Heart right ventricle (tissue), 16 donors: ENCODE data around the gene SUN5. TPM values are rescaled to one million over a fixed set of nuclear protein-coding genes. Genes with fewer than 3 reads are reported as not detected.
"Not testable (repeated sequence)": the region's sequence is repeated elsewhere in the genome, so short reads cannot be mapped to it uniquely, and the experiment has no call there.

Experiments
- ATAC-seq, 8 donors: fragments of 200-7000 bp; cut with Tn5 transposase; one replicate each; pipeline ENCODE4 v1.9.1; 2020; ENCODE audit warnings: mild to moderate bottlenecking in 8 of 8, moderate library complexity in 8 of 8, moderate number of reproducible peaks in 1 of 8
- DNase-seq, 2 donors: peaks; one replicate each; pipeline ENCODE4 v3.0.0-alpha.2; 2020
- H3K27ac ChIP-seq, 10 donors: fragments of 200-600 bp; sonication (generic) in 2 of 10; one replicate each; pipeline versions ENCODE4 v1.5.0 to v1.8.0; 2020 to 2022; ENCODE audit warnings: mild to moderate bottlenecking in 3 of 10
- H3K27me3 ChIP-seq, 7 donors: fragments of 200-600 bp; one replicate each; pipeline ENCODE4 v1.8.0; 2021 to 2022; ENCODE audit warnings: mild to moderate bottlenecking in 2 of 7
- H3K36me3 ChIP-seq, 9 donors: fragments of 200-600 bp; sonication (generic) in 1 of 9; one replicate each; pipeline versions ENCODE4 v1.5.0 to v1.8.0; 2020 to 2022; ENCODE audit warnings: mild to moderate bottlenecking in 2 of 9
- H3K4me1 ChIP-seq, 9 donors: fragments of 200-600 bp; sonication (generic) in 1 of 9; one replicate each; pipeline versions ENCODE4 v1.5.0 to v1.8.0; 2020 to 2022; ENCODE audit warnings: mild to moderate bottlenecking in 4 of 9
- H3K4me3 ChIP-seq, 10 donors: fragments of 200-600 bp; sonication (generic) in 2 of 10; one replicate each; pipeline versions ENCODE4 v1.5.0 to v1.8.0; 2020 to 2022; ENCODE audit warnings: mild to moderate bottlenecking in 7 of 10, moderate library complexity in 2 of 10
- H3K9me3 ChIP-seq, 11 donors: fragments of 200-600 bp in 10 of 11; sonication (generic) in 2 of 11; one replicate each; pipeline versions ENCODE4 v1.5.0 to v1.8.0; 2013 to 2022; ENCODE audit warnings: mild to moderate bottlenecking in 2 of 11, control low read depth in 1 of 11, moderate library complexity in 1 of 11
- WGBS, 2 donors: extraction: QIAGEN DNeasy Blood & Tissue Kit; methylation state at CpG; one replicate each; pipeline ENCODE4 v1.1.7; 2013; ENCODE audit warnings: inconsistent platforms in 1 of 2; 5-methylcytosine and 5-hydroxymethylcytosine counted together
- intact Hi-C, 10 donors: fragments of 100-400 bp; cut with DNase I; formaldehyde crosslinking; loops; one replicate each; pipeline versions ENCODE4 v1.11.1 to v1.14.2; 2022
- polyA plus RNA-seq, 2 donors: library from polyadenylated mRNA; stranded (reverse); fragments of 200-250 nt; gene quantifications; one replicate each; pipeline ENCODE4 v1.2.3, GENCODE V29; 2013
- total RNA-seq, 10 donors: library from RNA; stranded (reverse); fragmentation: NEBNext Ultra II Directional in 3 of 10; extraction: Animal tissue kit (Norgen Biotek cat#: 25700) in 3 of 10; gene quantifications; one replicate each; pipeline versions ENCODE4 v1.2.1 to v1.2.4, GENCODE V29; 2021 to 2023
- TF ChIP-seq, protein P1 (sequence below), 9 donors: fragments of 200-600 bp; sonication (generic) in 2 of 9; IDR thresholded peaks; one replicate each; pipeline versions ENCODE4 v1.5.0 to v1.8.0; 2021 to 2022; ENCODE audit warnings: antibody characterized with exemption in 9 of 9, mild to moderate bottlenecking in 5 of 9, moderate library complexity in 1 of 9
- donor health status: Arrhythmogenic right ventricular cardiomyopathy.
- donor health status: ischemic (EF 13 %, LVEDD 7.1; RV severe dilation, severe dysfunction).
- donor health status: healthy with polysubstance abuse.
- donor health status: DM: no; HTN: yes; CAD: no.
- donor health status: DM: no; HTN: no; CAD: no.
- donor health status: ischemic (EF 25% LVEDD 6.9; RV normal size, moderate dysfunction).
- donor health status: ischemic (EF 25% LVEDD 5.7; RV mildly dilated, moderate dysfunction).
- donor health status: healthy.
- donor health status: DM: yes; HTN: yes; CAD: no.
- donor health status: Ischemic cardiomyopathy.
- donor health status: ischemic (EF 35%, LVEDD 5.7; RV mildly dilated, moderate dysfunction).
- donor health status: nonischemic (EF 11% LVEDD 7.7; RV severe dilation, severe dysfunction).
- donor health status: DM: yes; HTN: yes; CAD: no.
- donor health status: PGD.
- donor health status: ischemic (EF 29% LVEDD 5.4; RV normal size, mild dysfunction).
- donor health status: nonischemic (EF 23%, LVEDD 6.1; RV moderate dilation, normal function).

The SUN5 gene
- total and polyA plus RNA-seq, 12 donors = not detected

DNA sequence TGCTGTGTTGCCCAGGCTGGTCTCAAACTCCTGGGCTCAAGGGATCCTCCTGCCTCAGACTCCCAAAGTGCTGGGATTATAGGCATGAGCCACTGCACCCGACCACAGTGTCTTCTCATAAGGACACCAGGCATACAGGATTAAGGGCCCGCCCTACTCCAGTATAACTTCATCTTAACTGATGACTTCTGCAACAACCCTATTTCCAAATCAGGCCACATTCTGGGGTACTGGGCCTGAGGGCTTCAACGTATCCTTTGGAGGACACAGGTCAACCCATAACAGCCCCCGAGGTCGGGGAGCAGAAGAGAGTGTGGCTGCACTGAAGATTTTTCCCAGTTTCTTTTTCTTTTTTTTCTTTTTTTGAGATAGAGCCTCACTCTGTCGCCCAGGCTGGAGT, 39.7 kb downstream of the SUN5 start:
- no peak for ATAC-seq
- no peak for DNase-seq
- intact Hi-C loops = no loop called here
- TF ChIP-seq, protein P1, sequence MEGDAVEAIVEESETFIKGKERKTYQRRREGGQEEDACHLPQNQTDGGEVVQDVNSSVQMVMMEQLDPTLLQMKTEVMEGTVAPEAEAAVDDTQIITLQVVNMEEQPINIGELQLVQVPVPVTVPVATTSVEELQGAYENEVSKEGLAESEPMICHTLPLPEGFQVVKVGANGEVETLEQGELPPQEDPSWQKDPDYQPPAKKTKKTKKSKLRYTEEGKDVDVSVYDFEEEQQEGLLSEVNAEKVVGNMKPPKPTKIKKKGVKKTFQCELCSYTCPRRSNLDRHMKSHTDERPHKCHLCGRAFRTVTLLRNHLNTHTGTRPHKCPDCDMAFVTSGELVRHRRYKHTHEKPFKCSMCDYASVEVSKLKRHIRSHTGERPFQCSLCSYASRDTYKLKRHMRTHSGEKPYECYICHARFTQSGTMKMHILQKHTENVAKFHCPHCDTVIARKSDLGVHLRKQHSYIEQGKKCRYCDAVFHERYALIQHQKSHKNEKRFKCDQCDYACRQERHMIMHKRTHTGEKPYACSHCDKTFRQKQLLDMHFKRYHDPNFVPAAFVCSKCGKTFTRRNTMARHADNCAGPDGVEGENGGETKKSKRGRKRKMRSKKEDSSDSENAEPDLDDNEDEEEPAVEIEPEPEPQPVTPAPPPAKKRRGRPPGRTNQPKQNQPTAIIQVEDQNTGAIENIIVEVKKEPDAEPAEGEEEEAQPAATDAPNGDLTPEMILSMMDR (IDR thresholded peaks at IDR 0.05) = no peak
- peaks cover 0 to 12% (median 0%) of the 10 kb centered on the region in 7 donors for H3K27me3 ChIP-seq
- H3K27ac ChIP-seq = no peak overlapping the region
- peaks cover 0 to 6% (median 0%) of the 10 kb centered on the region in 9 donors for H3K4me1 ChIP-seq
- H3K36me3 ChIP-seq = no peaks in the 10 kb centered on the region
- WGBS, 2 donors = 89 to 92% methylated on average over 6 of the region's 6 CpGs
- H3K9me3 ChIP-seq = no peaks in the 10 kb centered on the region
- no peak overlapping the region for H3K4me3 ChIP-seq

DNA sequence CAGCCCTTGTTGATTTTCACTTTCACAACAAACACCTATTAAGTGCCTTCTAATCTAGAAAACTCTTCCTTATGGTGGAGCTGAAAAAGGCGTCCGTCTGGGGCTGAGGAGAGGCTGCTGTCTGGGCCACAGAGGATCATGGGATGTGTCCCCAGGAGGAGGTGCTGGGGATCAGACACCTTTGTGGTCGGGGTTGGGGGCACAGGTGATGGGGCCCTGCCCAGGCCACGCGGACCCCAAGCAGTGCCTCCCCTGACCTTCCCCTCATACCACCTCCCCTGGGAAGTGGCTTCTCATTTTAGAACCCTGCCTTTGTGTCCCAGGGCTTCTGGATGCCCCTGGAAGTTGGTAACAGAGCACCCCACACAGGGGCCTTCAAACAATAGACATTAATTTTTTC, 41.1 kb downstream of the SUN5 start:
- ATAC-seq (no peak), DNase-seq (no peak)
- H3K36me3 ChIP-seq = no peaks in the 10 kb centered on the region
- no peak overlapping the region for H3K4me3 ChIP-seq
- H3K27me3 ChIP-seq = peaks cover 0 to 12% (median 0%) of the 10 kb centered on the region in 7 donors
- intact Hi-C loops = no loop called here
- H3K27ac ChIP-seq = no peak overlapping the region
- H3K9me3 ChIP-seq = peaks cover 0 to under 1% (median 0%) of the 10 kb centered on the region in 11 donors
- H3K4me1 ChIP-seq = peaks cover 0 to 6% (median 0%) of the 10 kb centered on the region in 9 donors
- TF ChIP-seq, protein P1 (IDR thresholded peaks at IDR 0.05) = no peak
- 73 to 78% methylated on average over 5 of the region's 5 CpGs for WGBS, 2 donors

DNA sequence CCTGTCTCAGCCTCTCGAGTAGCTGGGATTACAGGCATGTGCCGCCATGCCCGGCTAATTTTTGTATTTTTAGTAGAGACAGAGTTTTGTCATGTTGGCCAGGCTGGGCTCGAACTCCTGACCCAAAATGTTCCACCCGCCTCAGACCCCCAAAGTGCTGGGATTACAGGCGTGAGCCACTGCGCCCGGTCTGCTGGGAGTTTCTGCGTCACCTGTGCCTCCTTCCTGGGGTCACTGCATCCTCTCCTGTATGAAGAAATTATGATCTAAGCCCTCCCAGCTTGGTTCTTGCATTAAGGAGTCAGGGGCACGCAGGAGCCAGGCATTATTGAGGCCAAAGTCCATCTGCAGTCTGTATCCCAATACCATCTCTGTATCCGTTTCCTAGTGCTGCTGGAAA, 41.6 kb downstream of the SUN5 start:
- H3K4me3 ChIP-seq, ATAC-seq, H3K36me3 ChIP-seq, H3K4me1 ChIP-seq, H3K9me3 ChIP-seq, H3K27ac ChIP-seq, DNase-seq, intact Hi-C loops: not testable (repeated sequence)
- H3K27me3 ChIP-seq = peaks cover 0 to 12% (median 0%) of the 10 kb centered on the region in 7 donors
- WGBS, 2 donors = 84 to 90% methylated on average over 11 of the region's 11 CpGs

DNA sequence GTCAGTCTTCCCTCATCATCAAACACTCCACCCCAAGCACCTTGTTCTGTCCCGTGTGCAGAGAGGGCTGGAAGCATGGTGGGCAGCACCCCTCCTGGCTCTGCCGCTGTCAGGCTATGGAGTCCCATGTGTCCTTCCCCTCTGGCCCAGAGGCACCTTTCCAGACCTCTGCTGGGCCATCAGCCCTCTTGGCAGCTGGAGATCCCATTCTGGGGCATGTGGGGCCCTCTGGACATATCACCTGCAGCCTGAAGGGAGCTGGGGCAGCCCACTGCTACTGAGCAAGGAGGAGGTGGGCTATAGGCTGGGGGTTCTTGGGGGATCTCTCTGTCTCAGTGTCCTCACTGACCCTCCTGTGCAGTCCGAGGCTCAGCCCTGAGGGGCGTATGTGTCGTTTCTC, 42.2 kb downstream of the SUN5 start:
- Histone ChIP-seq H3K36me3 (no peaks in the 10 kb centered on the region), H3K4me1 (peaks cover 0 to 6% (median 0%) of the 10 kb centered on the region in 9 donors), H3K9me3 (peaks cover 0 to 12% (median 4%) of the 10 kb centered on the region in 11 donors), H3K27ac (no peak overlapping the region), H3K27me3 (peaks cover 0 to 12% (median 0%) of the 10 kb centered on the region in 7 donors), H3K4me3 (no peak overlapping the region)
- TF ChIP-seq, protein P1 (IDR thresholded peaks at IDR 0.05) = no peak
- no peak for DNase-seq
- intact Hi-C loops = no loop called here
- 85 to 89% methylated on average over 5 of the region's 5 CpGs for WGBS, 2 donors
- no peak for ATAC-seq

DNA sequence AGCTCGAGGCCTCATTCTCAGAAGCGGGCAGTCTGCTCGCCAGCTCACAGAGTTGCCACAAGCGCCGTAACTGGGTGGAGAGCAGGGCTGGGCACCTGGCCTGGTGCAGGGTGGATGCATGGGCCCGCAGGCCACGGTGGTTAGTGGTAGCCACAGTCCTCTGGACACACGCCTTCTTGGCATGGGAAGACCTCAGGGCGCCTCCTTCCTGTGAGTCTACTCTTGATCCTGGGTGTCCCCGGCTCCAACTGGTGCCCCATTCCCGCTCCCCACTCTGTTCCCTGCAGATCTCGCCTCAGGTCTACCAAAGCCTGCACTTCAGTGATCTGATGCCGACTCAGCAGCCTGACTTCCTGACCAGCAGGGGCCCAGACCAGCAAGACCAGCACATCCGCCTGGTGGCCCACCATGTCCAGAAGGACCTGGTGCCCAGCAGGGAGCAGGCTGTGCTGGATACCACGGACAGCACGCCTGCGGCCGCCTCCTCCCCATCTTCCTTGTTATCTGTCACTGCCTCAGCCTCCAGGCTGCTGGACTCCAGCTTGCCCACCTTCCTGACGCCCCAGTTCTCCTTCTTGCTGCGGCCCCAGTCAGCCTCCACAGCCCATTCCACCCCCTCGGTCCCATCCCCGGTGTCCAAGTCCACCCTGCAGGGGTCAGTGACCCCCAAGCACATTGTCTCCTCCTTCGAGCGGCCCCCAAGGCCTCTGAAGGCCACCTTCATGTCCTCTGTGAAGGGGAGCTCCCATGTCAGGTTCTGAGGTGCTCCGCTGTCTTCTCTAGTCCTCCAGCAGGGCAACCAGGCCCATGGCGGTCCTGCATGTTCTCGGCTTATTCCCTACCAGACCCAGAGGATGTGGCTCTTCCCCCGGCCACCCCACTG, 43.1 kb downstream of the SUN5 start:
- intact Hi-C loops = no loop called here
- no peak overlapping the region for H3K27ac ChIP-seq
- peaks cover 0 to 5% (median 0%) of the 10 kb centered on the region in 9 donors for H3K4me1 ChIP-seq
- TF ChIP-seq, protein P1 (IDR thresholded peaks at IDR 0.05) = no peak
- H3K9me3 ChIP-seq = peaks cover 0 to 22% (median 12%) of the 10 kb centered on the region in 11 donors
- WGBS, 2 donors = 85 to 86% methylated on average over 28 of the region's 28 CpGs
- H3K27me3 ChIP-seq = peaks cover 0 to 12% (median 0%) of the 10 kb centered on the region in 7 donors
- no peak overlapping the region for H3K4me3 ChIP-seq
- H3K36me3 ChIP-seq = no peaks in the 10 kb centered on the region
- ATAC-seq = peak in 1 of 8 donors; percentile 16
- no peak for DNase-seq
